Adipose tissue (tissue), 3 donors: ENCODE results near the gene PGAP3. TPM values are rescaled to one million over a fixed set of nuclear protein-coding genes. Genes with fewer than 3 reads are reported as not detected.

Source experiments
- H3K27ac ChIP-seq: one replicate; pipeline ENCODE4 v1.5.1; 2013; ENCODE audit warnings: low read depth, low read length
- WGBS, 3 donors: extraction: QIAGEN DNeasy Blood & Tissue Kit; methylation state at CpG; one replicate each; pipeline ENCODE4 v1.1.7; 2013; 5-methylcytosine and 5-hydroxymethylcytosine counted together
- polyA plus RNA-seq, 3 donors: library from polyadenylated mRNA; stranded (reverse); fragments of 200-250 nt; gene quantifications; one replicate each; pipeline ENCODE4 v1.2.3, GENCODE V29; 2013
- donor health status: healthy with polysubstance abuse.
- donor health status: Bipolar disorder and iron deficiency.
- donor health status: healthy.

The PGAP3 gene
- polyA plus RNA-seq, 3 donors, result 8.4 to 19.9 (median 12.3) TPM

- WGBS, 3 donors, result 59 to 73% (median 67%) methylated on average over 7 of the region's 7 CpGs
- no peak overlapping the region for H3K27ac ChIP-seq
Measured at GRCh38 chr17:39652587-39653315, 35.1 kb downstream of the PGAP3 start.

- WGBS, 3 donors, result 57 to 61% (median 57%) methylated on average over 8 of the region's 8 CpGs
- H3K27ac ChIP-seq, result no peak overlapping the region
Measured at GRCh38 chr17:39651923-39652586, 35.8 kb downstream of the PGAP3 start.

GRCh38 chr17:39650121-39650579, 37.7 kb downstream of the PGAP3 start:
- H3K27ac ChIP-seq, result no peak overlapping the region
- 83 to 87% (median 87%) methylated on average over 11 of the region's 11 CpGs for WGBS, 3 donors

GRCh38 chr17:39648616-39649366, 39.1 kb downstream of the PGAP3 start:
- 71 to 82% (median 78%) methylated on average over 15 of the region's 15 CpGs for WGBS, 3 donors

GRCh38 chr17:39647256-39647655, 40.6 kb downstream of the PGAP3 start:
- 72 to 91% (median 73%) methylated on average over 5 of the region's 5 CpGs for WGBS, 3 donors
- no peak overlapping the region for H3K27ac ChIP-seq

More at GRCh38 chr17:39648616-39649366, 39.1 kb downstream of the PGAP3 start:
- H3K27ac ChIP-seq, result no peak overlapping the region

GRCh38 chr17:39643271-39643670, 44.6 kb downstream of the PGAP3 start:
- no peak overlapping the region for H3K27ac ChIP-seq
- WGBS, 3 donors, result 70 to 85% (median 72%) methylated on average over 4 of the region's 4 CpGs

- 75 to 87% (median 82%) methylated on average over 9 of the region's 9 CpGs for WGBS, 3 donors
- no peak overlapping the region for H3K27ac ChIP-seq
Measured at GRCh38 chr17:39642291-39643074, 45.4 kb downstream of the PGAP3 start.

GRCh38 chr17:39641883-39642282, 46.0 kb downstream of the PGAP3 start:
- H3K27ac ChIP-seq, result no peak overlapping the region
- 48 to 70% (median 57%) methylated on average over 7 of the region's 7 CpGs for WGBS, 3 donors

GRCh38 chr17:39641097-39641496, 46.8 kb downstream of the PGAP3 start:
- H3K27ac ChIP-seq, result no peak overlapping the region
- WGBS, 3 donors, result 78 to 97% (median 95%) methylated on average over 4 of the region's 4 CpGs

- no peak overlapping the region for H3K27ac ChIP-seq
- WGBS, 3 donors, result 36 to 49% (median 38%) methylated on average over 4 of the region's 4 CpGs
Measured at GRCh38 chr17:39640591-39641031, 47.2 kb downstream of the PGAP3 start.

GRCh38 chr17:39639566-39640458, 48.0 kb downstream of the PGAP3 start:
- 81 to 85% (median 84%) methylated on average over 11 of the region's 11 CpGs for WGBS, 3 donors
- no peak overlapping the region for H3K27ac ChIP-seq

GRCh38 chr17:39639043-39639442, 48.8 kb downstream of the PGAP3 start:
- no peak overlapping the region for H3K27ac ChIP-seq
- 74 to 88% (median 88%) methylated on average over 2 of the region's 2 CpGs for WGBS, 3 donors

GRCh38 chr17:39638317-39638716, 49.5 kb downstream of the PGAP3 start:
- WGBS, 3 donors, result 81 to 94% (median 82%) methylated on average over 7 of the region's 7 CpGs
- H3K27ac ChIP-seq, result no peak overlapping the region

GRCh38 chr17:39636927-39637736, 50.7 kb downstream of the PGAP3 start, which contains the start of gene STARD3:
Gene STARD3, plus strand, starts transcription at chr17:39637144. Its CDS starts 16,388 bp downstream, at chr17:39653532.
- 0% methylated on average over 65 to 69 of the region's 69 CpGs for WGBS, 3 donors
- H3K27ac ChIP-seq, result no peak within 1 kb of the TSS

GRCh38 chr17:39636587-39636926, 51.3 kb downstream of the PGAP3 start:
- no peak overlapping the region for H3K27ac ChIP-seq
- WGBS, 3 donors, result 17 to 27% (median 23%) methylated on average over 6 of the region's 6 CpGs

- 81 to 90% (median 87%) methylated on average over 7 to 8 of the region's 8 CpGs for WGBS, 3 donors
- H3K27ac ChIP-seq, result no peak overlapping the region
Measured at GRCh38 chr17:39635614-39636176, 52.2 kb downstream of the PGAP3 start.
